Activated CD8-positive, alpha-beta memory T cell treated with anti-CD3 and anti-CD28 coated beads for 48 hours (primary cell): ENCODE data around the gene PPM1D.
"Not testable (repeated sequence)": the region's sequence is repeated elsewhere in the genome, so short reads cannot be mapped to it uniquely, and the experiment has no call there.

Experiments used
- DNase-seq, 3 experiments: peaks; one replicate each; pipeline ENCODE4 v3.0.0-alpha.2; 2020; ENCODE audit warnings: low read depth in 2 of 3, low spot score in 2 of 3

PPM1D gene

DNA sequence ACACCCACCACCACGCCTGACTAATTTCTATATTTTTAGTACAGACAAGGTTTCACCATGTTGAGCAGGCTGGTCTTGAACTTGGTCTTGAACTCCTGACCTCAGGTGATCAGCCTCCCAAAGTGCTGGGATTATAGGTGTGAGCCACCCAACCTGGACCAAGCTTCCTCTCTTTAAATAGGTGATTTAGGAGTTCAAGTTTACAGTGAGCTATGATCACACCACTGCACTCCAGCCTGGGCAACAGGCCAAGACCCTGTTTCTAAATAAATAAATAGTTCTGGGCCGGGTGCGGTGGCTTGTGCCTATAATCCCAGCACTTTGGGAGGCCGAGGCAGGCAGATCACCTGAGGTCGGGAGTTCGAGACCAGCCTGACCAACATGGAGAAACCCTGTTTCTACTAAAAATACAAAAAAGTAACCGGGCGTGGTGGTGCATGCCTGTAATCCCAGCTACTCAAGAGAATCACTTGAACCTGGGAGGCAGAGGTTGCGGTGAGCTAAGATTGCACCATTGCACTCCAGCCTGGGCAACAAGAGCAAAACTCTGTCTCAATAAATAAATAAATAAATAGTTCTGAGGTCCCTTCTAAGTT, 6.5 kb upstream of the PPM1D start:
- DNase-seq = not testable (repeated sequence)

DNA sequence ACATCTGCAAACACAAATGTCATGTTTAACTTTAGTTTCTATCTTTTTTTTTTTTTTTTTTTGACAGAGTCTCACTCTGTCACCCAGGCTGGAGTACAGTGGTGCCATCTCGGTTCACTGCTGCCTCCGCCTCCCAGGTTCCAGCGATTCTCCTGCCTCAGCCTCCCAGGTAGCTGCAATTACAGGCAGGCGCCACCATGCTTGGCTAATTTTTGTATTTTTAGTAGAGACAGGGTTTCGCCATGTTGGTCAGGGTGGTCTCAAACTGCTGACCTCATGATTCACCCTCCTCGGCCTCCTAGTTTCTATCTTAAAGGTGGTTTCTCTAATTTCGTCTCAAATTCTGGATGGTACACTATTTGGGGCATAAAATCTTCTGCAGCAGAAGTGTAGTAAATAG, 5.8 kb upstream of the PPM1D start:
- not testable (repeated sequence) for DNase-seq

DNA sequence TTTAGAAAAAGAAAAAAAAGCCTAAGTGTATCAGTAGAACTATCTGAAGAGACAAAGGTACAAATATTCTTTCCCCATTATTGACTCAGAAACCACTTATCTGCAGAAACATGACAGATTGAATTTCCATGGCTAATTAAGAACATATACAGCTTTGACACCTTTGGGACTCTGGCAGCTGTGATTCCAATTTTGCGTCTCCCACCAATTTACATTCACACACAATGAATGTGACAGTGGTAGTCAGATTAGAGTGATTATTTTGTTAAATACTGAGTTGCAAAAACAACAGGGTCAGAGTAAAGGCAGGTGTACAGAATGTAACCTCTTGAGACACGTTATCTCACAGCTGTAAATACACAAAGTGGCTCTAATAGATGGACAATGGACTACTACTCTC, 5.3 kb upstream of the PPM1D start:
- DNase-seq = no peak

DNA sequence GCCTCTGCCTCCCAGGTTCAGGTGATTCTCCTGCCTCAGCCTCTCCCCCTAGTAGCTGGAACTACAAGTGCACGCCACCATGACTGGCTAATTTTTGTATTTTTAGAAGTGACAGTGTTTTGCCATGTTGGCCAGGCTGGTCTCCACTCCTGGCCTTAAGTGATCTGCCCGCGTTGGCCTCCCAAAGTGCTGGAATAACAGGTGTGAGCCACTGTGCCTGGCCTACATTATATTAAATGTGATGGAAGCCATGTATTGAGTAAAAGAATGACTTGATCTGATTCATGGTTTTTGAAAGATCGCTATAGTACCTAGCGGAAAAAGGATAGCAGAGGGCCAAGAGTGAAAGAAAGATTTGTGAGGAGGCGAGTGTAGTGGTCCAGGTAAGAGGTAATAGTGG, 2.7 kb upstream of the PPM1D start:
- DNase-seq = no peak

DNA sequence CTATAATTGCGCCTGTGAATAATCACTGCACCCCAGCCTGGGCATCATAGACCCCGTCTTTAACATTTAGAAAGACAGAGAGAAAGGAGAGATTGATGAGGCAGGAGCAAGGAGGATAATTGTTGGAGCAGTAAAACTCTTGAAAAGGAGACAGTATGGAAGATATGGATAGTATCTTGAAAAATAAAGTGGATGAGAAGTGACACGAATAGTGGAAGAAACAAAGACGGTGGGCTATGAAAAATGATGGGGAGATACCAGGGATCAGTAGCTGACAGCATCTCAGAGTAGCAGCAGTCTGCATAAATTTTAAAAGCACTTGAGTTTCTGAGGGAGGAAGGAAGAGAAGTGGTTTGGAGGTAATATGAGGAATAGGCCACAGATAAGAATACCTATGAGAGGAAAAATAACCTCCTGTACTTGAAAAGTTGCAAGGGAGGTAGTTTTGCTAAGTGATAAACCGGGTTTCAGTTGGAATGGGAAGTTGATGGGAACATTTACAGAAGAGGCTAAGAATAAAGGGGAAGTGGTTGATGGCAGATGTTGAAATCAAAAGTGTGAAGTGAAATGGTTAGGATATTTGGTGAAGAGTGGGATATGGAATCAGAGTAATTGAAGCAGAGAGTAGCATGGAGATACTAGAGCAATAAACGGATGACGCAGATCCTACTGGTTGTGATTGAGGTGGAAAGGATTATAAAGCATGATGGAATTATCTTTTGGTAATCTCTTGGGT, 1.8 kb upstream of the PPM1D start:
- DNase-seq = no peak

DNA sequence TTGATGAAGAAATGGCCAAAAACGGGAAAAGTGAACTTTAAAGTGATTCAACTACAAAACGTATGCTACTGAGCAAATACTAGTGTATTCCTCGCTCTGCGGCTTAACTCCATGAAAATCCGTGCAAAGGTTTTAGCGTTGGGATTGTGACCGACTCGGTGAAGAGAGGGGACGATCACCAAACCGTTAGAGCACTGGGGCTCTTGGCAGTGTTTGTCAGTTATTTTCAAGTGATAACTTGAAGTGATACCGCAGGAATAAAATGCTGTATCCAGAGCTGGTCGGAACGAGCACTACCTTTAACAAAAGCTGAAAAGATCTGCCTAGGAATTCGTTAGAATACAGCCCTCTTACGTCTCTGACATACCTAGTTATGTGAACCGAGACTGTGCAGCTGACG, 773 bp upstream of the PPM1D start:
- no peak for DNase-seq

DNA sequence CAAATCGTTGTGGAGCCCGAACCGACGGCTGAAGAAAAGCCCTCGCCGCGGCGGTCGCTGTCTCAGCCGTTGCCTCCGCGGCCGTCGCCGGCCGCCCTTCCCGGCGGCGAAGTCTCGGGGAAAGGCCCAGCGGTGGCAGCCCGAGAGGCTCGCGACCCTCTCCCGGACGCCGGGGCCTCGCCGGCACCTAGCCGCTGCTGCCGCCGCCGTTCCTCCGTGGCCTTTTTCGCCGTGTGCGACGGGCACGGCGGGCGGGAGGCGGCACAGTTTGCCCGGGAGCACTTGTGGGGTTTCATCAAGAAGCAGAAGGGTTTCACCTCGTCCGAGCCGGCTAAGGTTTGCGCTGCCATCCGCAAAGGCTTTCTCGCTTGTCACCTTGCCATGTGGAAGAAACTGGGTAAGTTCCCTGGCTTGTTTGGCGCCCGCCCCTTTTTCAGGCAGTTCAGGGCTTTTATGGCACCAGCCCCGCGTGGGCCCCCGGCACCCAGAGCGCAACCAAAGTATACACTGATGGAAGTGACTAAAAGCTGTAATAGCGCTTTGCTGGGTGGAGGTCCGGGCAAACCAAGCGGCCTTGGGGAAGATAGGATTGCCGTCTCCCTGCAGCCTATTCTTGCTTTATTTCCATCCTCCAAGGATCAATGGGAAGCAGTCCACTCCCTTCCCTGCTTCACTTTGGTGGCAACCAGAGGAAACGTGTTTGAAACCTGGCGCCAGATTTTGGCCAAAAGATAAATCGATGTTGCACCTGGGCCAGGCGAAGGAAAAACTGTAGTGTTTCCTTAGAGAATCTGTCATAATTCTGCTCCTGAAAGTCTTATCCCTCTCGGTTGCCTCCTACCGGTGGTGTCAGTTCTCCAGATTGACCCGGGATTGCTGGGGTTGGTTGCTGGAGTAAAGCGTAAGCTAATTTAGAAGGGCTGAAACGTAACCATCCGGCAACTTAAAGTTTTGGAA, 775 bp downstream of the PPM1D start:
- peak; percentile 23 to 33 (median 27) for DNase-seq

DNA sequence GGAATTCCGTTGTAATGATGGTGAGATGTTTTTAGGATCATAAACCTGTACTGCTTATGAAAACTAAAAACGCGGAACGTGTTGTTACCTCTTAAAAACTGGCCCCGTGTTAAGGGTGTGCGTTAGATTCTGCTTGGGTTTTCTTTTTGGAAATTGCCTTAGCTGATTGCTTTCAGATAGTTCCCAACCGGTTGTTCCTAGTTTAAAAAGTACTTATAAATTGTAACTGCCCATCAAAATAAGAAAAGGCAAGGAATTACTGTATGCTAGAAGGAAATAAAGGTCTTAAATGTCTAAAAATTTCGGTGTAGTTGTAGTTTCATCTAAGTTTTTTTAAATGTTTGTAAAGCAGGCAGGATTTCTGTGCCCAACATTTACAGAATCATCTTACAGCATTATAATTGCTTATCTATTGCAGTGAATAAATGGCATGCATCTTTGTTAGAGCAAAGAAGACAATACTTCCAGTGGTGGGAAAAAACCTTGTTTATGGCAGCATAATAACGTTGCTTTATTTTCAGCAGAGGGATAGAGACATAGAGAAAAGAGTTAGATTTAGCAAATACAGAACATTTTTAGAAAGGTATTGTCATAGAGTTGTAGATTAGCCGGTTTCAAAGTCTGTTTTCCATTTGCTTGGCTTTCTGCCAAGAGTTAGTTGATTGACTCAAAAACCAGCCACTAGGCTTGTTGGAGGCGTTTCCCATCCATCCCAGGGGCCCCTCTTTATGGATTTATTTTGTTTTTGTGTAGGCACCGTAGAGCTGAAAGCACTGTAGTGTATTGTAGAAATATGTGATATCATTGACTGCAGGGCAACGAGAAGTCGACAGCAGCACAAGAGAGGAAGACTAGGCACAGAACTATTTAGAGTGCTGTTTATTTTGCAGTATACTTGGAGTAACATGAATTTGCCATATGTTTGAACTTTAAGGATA, 1.7 kb downstream of the PPM1D start:
- DNase-seq = peak in 1 of 3 experiments; percentile 13

DNA sequence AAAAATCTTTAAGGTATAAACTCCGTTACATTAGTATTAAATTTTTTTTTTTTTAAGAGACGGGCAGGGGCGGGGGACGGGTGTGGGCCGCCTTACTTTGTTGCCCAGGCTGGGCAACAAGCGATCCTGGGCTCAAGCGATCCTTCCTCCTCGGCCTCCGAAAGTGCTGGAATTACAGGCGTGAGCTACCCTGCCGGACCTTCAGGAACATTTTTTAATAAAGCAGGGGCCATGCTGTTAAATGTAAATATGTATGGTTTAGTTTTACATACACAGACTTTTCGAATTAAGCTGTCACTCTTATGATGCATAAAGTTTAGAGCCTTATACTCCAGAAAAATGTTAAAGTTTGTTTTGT, 2.4 kb downstream of the PPM1D start:
- no peak for DNase-seq

DNA sequence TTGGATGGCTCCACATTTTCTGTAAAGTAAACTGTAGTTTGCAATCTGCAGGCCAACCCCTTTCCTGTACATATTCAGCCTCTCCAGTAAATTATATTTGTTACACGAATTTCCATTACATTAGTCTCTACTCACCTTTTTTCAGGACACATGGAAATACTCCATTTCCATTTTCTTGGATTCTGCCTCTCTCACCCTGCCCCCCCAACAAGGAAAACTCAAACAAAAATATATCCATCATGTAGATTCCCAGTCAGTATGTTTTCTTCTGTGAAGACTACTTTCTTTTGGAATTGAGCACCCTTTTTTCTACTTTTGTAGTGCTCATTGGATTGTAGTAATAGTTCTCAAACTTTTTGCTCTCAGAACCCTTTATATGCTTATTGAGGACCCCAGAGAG, 2.9 kb downstream of the PPM1D start:
- no peak for DNase-seq

DNA sequence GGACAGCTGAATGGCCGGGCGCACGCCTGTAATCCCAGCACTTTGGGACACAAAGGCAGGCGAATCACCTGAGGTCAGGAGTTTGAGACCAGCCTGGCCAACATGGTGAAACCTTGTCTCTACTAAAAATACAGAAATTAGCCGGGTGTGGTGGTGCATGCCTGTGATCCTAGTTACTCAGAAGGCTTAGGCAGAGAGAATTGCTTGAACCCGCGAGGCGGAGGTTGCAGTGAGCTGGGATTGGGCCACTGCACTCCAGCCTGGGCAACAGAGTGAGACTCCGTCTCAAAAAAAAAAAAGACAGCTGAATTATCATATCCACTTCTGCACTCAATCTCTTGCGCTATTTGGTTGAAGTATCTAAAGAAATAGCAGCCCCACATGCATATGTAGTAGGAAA, 3.5 kb downstream of the PPM1D start:
- DNase-seq = not testable (repeated sequence)

DNA sequence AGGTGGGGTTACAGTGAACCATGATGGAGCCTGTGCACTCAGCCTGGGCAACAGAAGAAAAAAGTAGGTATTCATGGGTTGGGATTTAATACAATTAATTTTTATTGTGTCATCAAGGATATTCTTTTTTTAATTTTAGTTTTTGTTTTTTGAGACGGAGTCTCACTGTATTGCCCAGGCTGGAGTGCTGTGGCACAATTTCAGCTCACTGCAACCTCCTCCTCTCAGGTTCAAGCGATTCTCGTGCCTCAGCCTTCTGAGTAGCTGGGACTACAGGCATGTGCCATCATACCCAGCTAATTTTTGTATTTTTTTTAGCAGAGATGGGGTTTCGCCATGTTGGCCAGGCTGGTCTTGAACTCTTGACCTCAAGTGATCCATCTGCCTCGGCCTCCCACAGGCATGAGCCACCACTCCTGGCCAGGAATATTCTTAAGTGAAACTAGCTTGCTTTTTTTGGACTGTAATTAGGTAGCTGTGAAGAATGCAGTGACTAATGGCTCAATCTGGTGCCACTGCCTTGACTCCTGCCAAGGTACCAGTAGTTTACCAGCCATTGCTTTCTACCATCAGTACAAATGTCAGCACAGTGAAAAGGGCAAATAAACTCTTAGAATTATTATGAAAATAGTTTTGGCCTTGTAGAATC, 4.8 kb downstream of the PPM1D start:
- no peak for DNase-seq

DNA sequence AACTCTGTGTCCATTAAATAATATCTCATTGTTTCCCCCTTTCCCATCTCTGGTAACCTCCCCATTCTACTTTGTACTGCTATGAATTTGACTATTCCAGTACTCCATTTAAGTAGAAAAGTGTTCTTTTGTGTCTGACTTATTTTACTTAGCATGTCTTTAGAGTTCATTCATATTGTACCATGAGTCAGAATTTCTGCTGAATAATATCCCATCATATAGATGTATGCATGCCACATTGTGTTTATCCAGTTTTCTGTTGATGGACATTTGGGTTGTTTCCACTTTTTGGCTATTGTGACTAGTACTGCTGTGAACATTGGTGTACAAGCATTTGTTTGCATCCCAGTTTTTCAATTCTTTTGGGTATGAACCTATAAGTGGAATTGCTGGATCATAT, 6.0 kb downstream of the PPM1D start:
- DNase-seq = no peak

DNA sequence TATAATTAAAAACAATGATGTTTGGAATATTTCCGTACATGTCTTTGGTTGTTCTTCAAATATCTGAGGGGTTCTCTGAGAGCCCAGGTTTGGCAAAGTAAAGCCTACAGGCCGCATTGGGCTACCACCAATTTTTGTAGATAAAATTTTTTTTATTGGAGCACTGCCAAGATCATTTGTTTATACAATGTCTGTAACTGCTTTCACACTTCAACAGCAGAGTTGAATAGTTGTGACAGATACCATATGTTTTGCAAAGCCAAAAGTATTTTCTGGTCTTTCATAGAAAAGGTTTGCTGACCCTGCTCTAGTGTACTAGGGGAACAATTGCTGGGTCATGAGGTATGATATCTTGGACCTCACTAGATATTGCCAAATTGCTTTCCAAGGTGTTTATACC, 10.5 kb downstream of the PPM1D start:
- DNase-seq = no peak

DNA sequence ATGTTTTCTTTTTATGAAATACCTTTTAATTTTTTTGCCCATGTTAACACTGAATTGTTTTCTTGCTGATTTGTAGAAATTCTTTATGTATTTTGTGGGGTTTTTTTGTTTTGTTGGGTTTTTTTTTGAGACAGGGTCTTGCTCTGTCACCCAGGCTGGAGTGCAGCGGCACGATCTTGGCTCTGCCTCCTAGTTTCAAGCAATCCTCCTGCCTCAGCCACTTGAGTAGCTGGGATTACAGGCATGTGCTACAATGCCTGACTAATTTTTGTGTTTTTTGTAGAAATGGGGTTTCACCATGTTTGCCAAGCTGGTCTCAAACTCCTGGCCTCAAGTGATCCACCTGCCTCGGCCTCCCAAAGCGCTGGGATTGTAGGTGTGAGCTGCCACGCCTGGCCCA, 11.3 kb downstream of the PPM1D start:
- DNase-seq = not testable (repeated sequence)

DNA sequence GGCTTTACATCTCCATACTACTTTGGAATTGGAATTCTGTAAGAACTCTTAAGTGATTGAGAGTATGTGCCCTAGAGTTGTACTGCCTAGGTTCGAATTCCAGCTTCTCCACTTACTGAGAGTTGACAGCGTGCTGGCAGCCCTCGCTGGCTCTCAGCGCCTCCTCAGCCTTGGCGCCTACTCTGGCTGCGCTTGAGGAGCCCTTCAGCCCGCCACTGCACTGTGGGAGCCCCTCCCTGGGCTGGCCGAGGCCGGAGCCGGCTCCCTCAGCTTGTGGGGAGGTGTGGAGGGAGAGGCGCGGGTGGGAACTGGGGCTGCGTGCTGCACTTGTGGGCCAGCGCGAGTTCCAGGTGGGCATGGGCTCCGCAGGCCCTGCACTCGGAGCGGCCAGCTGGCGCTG, 13.3 kb downstream of the PPM1D start:
- DNase-seq = no peak

DNA sequence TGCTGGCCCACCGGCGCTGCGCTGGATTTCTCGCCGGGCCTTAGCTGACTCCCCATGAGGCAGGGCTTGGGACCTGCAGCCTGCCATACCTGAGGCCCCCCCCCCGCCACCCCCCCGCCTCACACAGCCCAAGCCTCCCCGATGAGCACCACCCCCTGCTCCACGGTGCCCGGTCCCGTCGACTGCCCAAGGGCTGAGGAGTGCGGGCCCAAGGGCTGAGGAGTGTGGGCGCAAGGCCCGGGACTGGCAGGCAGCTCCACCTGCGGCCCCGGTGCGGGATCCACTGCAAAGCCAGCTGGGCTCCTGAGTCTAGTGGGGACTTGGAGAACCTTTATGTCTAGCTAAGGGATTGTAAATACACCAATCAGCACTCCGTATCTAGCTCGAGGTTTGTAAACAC, 13.8 kb downstream of the PPM1D start:
- DNase-seq = not testable (repeated sequence)

DNA sequence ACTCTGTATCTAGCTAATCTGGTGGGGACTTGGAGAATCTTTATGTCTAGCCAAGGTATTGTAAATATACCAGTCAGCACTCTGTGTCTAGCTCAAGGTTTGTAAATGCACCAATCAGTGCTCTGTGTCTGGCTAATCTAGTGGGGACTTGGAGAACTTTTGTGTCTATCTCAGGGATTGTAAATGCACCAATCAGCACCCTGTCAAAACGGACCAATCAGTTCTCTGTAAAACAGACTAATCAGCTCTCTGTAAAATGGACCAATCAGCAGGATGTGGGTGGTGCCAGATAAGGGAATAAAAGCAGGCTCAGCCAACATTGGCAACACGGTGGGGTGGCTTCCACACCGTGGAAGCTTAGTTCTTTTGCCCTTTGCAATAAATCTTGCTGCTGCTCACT, 14.3 kb downstream of the PPM1D start:
- not testable (repeated sequence) for DNase-seq

DNA sequence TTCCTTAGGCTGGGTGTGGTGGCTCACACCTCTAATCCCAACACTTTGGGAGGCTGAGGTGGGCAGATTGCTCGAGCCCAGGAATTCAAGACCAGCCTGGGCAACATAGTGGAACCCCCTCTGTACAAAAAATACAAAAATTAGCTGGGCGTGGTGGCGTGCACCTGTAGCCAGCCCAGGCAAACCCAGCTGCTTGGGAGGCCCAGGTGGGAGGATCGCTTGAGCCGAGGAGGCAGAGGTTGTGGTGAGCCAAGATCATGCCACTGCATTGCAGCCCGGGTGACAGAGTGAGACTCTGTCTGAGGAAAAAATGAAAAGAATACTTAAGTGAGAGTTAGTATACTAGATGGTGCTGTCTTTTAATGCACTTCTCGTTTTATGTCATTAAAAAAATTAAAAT, 15.1 kb downstream of the PPM1D start:
- DNase-seq = no peak

DNA sequence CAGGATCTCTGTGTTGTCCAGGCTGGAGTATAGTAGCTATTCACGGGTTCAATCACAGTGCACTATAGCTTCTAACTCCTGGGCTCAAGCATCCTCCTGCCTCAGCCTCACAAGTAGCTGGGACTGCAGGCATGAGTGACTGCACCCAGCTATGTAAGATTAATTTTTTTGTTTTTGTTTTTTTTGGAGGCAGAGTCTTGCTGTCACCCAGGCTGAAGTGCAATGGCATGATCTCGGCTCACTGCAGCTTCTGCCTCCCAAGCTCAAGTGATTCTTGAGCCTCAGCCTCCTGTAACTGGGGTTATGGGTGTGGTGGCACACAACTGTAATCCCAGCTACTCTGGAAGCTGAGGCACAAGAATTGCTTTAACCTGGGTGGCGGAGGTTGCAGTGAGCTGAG, 15.8 kb downstream of the PPM1D start:
- no peak for DNase-seq
